HEK293 (cell line): ENCODE data around the gene PHPT1.
A peak's percentile ranks its signal among the peaks of the same experiment; 100 is the strongest.

Source experiments
- HOXD13 ChIP-seq: sonication (generic); formaldehyde crosslinking; IDR thresholded peaks from 2 replicates; pipeline ENCODE4 v1.8.0; 2022; ENCODE audit warnings: missing genetic modification reagents, borderline replicate concordance
- MZF1 ChIP-seq: fragments of 450-650 bp; formaldehyde crosslinking; IDR thresholded peaks from 2 replicates; pipeline ENCODE4 v1.5.1; 2017; ENCODE audit warnings: missing biosample characterization, missing genetic modification characterization, borderline replicate concordance
- PRDM1 ChIP-seq: fragments of 450-650 bp; formaldehyde crosslinking; IDR thresholded peaks from 2 replicates; pipeline ENCODE4; 2016; ENCODE audit warnings: missing biosample characterization, missing genetic modification characterization
- YY2 ChIP-seq: fragments of 450-650 bp; formaldehyde crosslinking; IDR thresholded peaks from 2 replicates; pipeline ENCODE4 v1.5.1; 2016; ENCODE audit warnings: missing biosample characterization, missing genetic modification characterization
- ZBTB1 ChIP-seq: fragments of 450-650 bp; formaldehyde crosslinking; IDR thresholded peaks from 2 replicates; pipeline ENCODE4 v1.5.1; 2016; ENCODE audit warnings: missing biosample characterization, missing genetic modification characterization
- ZNF114 ChIP-seq: fragments of 450-650 bp; formaldehyde crosslinking; IDR thresholded peaks from 2 replicates; pipeline ENCODE4 v1.5.0; 2017; ENCODE audit warnings: missing biosample characterization, missing genetic modification characterization
- ZNF169 ChIP-seq: fragments of 450-650 bp; formaldehyde crosslinking; IDR thresholded peaks from 2 replicates; pipeline ENCODE4 v1.5.1; 2016; ENCODE audit warnings: missing biosample characterization, missing genetic modification characterization
- ZNF311 ChIP-seq: fragments of 450-650 bp; formaldehyde crosslinking; IDR thresholded peaks from 2 replicates; pipeline ENCODE4 v1.5.1; 2017; ENCODE audit warnings: missing biosample characterization, missing genetic modification characterization, borderline replicate concordance
- ZNF366 ChIP-seq: fragments of 450-650 bp; formaldehyde crosslinking; conservative IDR thresholded peaks from 2 replicates; pipeline ENCODE4 v1.5.1; 2016; ENCODE audit warnings: missing biosample characterization, missing genetic modification characterization
- ZNF391 ChIP-seq: fragments of 450-650 bp; formaldehyde crosslinking; IDR thresholded peaks from 2 replicates; pipeline ENCODE4 v1.5.1; 2016; ENCODE audit warnings: low read depth, missing biosample characterization, missing genetic modification characterization, borderline replicate concordance
- ZNF48 ChIP-seq: fragments of 450-650 bp; formaldehyde crosslinking; IDR thresholded peaks from 2 replicates; pipeline ENCODE4 v1.5.1; 2016; ENCODE audit warnings: missing biosample characterization, missing genetic modification characterization
- ZNF514 ChIP-seq: fragments of 450-650 bp; formaldehyde crosslinking; IDR thresholded peaks from 2 replicates; pipeline ENCODE4 v1.5.1; 2016; ENCODE audit warnings: missing biosample characterization, missing genetic modification characterization
- ZNF530 ChIP-seq: fragments of 450-650 bp; formaldehyde crosslinking; IDR thresholded peaks from 2 replicates; pipeline ENCODE4 v1.5.1; 2016; ENCODE audit warnings: low read depth, missing biosample characterization, missing genetic modification characterization
- ZNF544 ChIP-seq: fragments of 450-650 bp; formaldehyde crosslinking; IDR thresholded peaks from 2 replicates; pipeline ENCODE4 v1.5.0; 2017; ENCODE audit warnings: missing biosample characterization, missing genetic modification characterization
- ZNF626 ChIP-seq: fragments of 450-650 bp; sonication (Bioruptor Pico); formaldehyde crosslinking; IDR thresholded peaks from 2 replicates; pipeline ENCODE4 v1.5.1; 2018; ENCODE audit warnings: missing biosample characterization, missing genetic modification characterization, inconsistent platforms
- ZNF654 ChIP-seq: fragments of 450-650 bp; formaldehyde crosslinking; IDR thresholded peaks from 2 replicates; pipeline ENCODE4 v1.5.1; 2016; ENCODE audit warnings: low read depth, missing biosample characterization, missing genetic modification characterization
- ZNF658 ChIP-seq: fragments of 450-650 bp; formaldehyde crosslinking; IDR thresholded peaks from 2 replicates; pipeline ENCODE4; 2016; ENCODE audit warnings: missing biosample characterization, missing genetic modification characterization
- ZNF677 ChIP-seq: fragments of 450-650 bp; IDR thresholded peaks from 2 replicates; pipeline ENCODE4 v1.5.0; 2018; ENCODE audit warnings: missing biosample characterization, mild to moderate bottlenecking, missing genetic modification characterization, moderate library complexity
- ZNF776 ChIP-seq: fragments of 450-650 bp; formaldehyde crosslinking; IDR thresholded peaks from 2 replicates; pipeline ENCODE4 v1.5.0; 2017; ENCODE audit warnings: missing biosample characterization, missing genetic modification characterization, borderline replicate concordance
- ZSCAN16 ChIP-seq: fragments of 450-650 bp; formaldehyde crosslinking; IDR thresholded peaks from 2 replicates; pipeline ENCODE4 v1.5.1; 2016; ENCODE audit warnings: missing biosample characterization, missing genetic modification characterization
- TF ChIP-seq, protein P1 (sequence below): fragments of 450-650 bp; formaldehyde crosslinking; IDR thresholded peaks from 2 replicates; pipeline ENCODE4 v1.5.1; 2016; ENCODE audit warnings: missing biosample characterization, missing genetic modification characterization
- TF ChIP-seq, protein P2 (sequence below): fragments of 450-650 bp; formaldehyde crosslinking; IDR thresholded peaks from 2 replicates; pipeline ENCODE4 v1.5.1; 2016; ENCODE audit warnings: missing biosample characterization, missing genetic modification characterization
- TF ChIP-seq, protein P3 (sequence below): fragments of 450-650 bp; formaldehyde crosslinking; IDR thresholded peaks from 2 replicates; pipeline ENCODE4 v1.5.1; 2016; ENCODE audit warnings: missing biosample characterization, missing genetic modification characterization
- TF ChIP-seq, protein P4 (sequence below): fragments of 450-650 bp; formaldehyde crosslinking; IDR thresholded peaks from 2 replicates; pipeline ENCODE4 v1.5.0; 2017; ENCODE audit warnings: missing biosample characterization, missing genetic modification characterization, borderline replicate concordance
- TF ChIP-seq, protein P5 (sequence below): sonication (generic); formaldehyde crosslinking; IDR thresholded peaks from 2 replicates; pipeline ENCODE4 v1.8.1; 2022; ENCODE audit warnings: mild to moderate bottlenecking, moderate library complexity, missing genetic modification reagents
- TF ChIP-seq, protein P6 (sequence below): fragments of 450-650 bp; IDR thresholded peaks from 2 replicates; pipeline ENCODE4 v1.5.1; 2018; ENCODE audit warnings: missing biosample characterization, missing genetic modification characterization
- TF ChIP-seq, protein P7 (sequence below): fragments of 450-650 bp; formaldehyde crosslinking; IDR thresholded peaks from 2 replicates; pipeline ENCODE4 v1.5.1; 2017; ENCODE audit warnings: missing biosample characterization, missing genetic modification characterization

PHPT1 gene

DNA sequence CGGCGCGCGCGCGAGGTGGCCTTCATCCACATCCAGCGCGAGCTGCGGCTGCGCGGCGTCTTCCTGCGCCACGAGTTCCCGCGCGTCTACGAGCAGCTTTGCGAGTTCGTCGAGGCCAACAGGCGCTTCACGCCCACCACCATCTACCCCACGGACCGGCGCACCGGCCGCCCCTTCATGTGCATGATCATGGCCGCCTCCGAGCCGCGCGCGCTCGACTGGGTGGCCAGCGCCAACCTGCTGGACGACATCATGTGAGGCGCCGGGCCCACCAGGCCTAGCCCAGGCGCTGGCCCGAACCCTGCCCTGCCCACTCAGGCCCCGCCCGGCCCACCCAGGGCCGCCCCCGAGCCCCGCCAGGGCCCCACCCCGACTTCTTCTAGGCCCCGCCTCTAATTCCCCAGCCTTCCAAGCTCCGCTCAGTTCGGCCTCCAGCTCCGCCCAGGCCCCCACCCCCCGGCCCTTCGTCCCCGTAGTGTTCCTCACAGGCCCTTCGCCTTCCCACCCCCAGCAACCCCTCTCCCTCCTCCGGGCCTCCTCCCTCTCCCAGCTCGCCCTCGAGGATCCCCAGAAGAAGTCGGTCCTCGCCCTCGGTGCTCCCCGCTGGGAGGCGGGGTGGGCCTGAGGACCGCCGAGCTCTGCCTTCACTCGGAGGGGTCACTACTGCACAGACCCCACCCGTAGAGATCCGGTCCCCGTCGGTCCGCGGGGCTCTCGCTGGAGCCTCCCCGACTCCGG, 2.0 kb upstream of the PHPT1 start (continued):
- TF ChIP-seq ZNF48 (tag by site-specific recombination) (no peak), ZNF544 (no peak), ZNF391 (no peak), ZNF654 (tag by site-specific recombination) (no peak), ZNF366 (tag by site-specific recombination) (peak; percentile 15; the same call in 1 of the 2 replicates), YY2 (tag by site-specific recombination) (no peak), ZNF530 (tag by site-specific recombination) (no peak), ZNF658 (tag by site-specific recombination) (no peak), ZNF776 (tag by site-specific recombination) (no peak), ZNF311 (no peak), ZBTB1 (no peak), ZNF169 (tag by site-specific recombination) (no peak), MZF1 (tag by site-specific recombination) (no peak), ZNF114 (tag by site-specific recombination) (no peak), ZSCAN16 (tag by site-specific recombination) (no peak), ZNF677 (tag by site-specific recombination) (no peak), ZNF626 (tag by site-specific recombination) (no peak), ZNF514 (tag by site-specific recombination) (no peak), PRDM1 (tag by site-specific recombination) (no peak), HOXD13 (CRISPR knock-in tag) (no peak)
- TF ChIP-seq, protein P1, sequence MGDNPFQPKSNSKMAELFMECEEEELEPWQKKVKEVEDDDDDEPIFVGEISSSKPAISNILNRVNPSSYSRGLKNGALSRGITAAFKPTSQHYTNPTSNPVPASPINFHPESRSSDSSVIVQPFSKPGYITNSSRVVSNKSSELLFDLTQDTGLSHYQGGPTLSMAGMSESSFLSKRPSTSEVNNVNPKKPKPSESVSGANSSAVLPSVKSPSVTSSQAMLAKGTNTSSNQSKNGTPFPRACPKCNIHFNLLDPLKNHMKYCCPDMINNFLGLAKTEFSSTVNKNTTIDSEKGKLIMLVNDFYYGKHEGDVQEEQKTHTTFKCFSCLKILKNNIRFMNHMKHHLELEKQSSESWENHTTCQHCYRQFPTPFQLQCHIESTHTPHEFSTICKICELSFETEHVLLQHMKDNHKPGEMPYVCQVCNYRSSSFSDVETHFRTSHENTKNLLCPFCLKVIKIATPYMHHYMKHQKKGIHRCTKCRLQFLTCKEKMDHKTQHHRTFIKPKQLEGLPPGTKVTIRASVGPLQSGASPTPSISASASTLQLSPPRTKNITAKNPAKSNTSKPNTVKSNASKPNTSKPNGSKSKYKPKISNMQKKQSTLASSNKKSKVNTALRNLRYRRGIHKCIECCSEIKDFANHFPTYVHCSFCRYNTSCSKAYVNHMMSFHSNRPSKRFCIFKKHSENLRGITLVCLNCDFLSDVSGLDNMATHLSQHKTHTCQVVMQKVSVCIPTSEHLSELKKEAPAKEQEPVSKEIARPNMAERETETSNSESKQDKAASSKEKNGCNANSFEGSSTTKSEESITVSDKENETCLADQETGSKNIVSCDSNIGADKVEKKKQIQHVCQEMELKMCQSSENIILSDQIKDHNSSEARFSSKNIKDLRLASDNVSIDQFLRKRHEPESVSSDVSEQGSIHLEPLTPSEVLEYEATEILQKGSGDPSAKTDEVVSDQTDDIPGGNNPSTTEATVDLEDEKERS (tag by site-specific recombination), result no peak
- TF ChIP-seq, protein P2, sequence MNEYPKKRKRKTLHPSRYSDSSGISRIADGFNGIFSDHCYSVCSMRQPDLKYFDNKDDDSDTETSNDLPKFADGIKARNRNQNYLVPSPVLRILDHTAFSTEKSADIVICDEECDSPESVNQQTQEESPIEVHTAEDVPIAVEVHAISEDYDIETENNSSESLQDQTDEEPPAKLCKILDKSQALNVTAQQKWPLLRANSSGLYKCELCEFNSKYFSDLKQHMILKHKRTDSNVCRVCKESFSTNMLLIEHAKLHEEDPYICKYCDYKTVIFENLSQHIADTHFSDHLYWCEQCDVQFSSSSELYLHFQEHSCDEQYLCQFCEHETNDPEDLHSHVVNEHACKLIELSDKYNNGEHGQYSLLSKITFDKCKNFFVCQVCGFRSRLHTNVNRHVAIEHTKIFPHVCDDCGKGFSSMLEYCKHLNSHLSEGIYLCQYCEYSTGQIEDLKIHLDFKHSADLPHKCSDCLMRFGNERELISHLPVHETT (tag by site-specific recombination), result no peak
- TF ChIP-seq, protein P3, sequence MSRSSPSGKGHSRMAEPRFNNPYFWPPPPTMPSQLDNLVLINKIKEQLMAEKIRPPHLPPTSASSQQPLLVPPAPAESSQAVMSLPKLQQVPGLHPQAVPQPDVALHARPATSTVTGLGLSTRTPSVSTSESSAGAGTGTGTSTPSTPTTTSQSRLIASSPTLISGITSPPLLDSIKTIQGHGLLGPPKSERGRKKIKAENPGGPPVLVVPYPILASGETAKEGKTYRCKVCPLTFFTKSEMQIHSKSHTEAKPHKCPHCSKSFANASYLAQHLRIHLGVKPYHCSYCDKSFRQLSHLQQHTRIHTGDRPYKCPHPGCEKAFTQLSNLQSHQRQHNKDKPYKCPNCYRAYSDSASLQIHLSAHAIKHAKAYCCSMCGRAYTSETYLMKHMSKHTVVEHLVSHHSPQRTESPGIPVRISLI (tag by site-specific recombination), result no peak
- TF ChIP-seq, protein P4, sequence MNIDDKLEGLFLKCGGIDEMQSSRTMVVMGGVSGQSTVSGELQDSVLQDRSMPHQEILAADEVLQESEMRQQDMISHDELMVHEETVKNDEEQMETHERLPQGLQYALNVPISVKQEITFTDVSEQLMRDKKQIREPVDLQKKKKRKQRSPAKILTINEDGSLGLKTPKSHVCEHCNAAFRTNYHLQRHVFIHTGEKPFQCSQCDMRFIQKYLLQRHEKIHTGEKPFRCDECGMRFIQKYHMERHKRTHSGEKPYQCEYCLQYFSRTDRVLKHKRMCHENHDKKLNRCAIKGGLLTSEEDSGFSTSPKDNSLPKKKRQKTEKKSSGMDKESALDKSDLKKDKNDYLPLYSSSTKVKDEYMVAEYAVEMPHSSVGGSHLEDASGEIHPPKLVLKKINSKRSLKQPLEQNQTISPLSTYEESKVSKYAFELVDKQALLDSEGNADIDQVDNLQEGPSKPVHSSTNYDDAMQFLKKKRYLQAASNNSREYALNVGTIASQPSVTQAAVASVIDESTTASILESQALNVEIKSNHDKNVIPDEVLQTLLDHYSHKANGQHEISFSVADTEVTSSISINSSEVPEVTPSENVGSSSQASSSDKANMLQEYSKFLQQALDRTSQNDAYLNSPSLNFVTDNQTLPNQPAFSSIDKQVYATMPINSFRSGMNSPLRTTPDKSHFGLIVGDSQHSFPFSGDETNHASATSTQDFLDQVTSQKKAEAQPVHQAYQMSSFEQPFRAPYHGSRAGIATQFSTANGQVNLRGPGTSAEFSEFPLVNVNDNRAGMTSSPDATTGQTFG (tag by site-specific recombination), result no peak
- TF ChIP-seq, protein P5, sequence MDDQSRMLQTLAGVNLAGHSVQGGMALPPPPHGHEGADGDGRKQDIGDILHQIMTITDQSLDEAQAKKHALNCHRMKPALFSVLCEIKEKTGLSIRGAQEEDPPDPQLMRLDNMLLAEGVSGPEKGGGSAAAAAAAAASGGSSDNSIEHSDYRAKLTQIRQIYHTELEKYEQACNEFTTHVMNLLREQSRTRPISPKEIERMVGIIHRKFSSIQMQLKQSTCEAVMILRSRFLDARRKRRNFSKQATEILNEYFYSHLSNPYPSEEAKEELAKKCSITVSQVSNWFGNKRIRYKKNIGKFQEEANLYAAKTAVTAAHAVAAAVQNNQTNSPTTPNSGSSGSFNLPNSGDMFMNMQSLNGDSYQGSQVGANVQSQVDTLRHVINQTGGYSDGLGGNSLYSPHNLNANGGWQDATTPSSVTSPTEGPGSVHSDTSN, result peak; percentile 29; the same call in 1 of the 2 replicates
- TF ChIP-seq, protein P6, sequence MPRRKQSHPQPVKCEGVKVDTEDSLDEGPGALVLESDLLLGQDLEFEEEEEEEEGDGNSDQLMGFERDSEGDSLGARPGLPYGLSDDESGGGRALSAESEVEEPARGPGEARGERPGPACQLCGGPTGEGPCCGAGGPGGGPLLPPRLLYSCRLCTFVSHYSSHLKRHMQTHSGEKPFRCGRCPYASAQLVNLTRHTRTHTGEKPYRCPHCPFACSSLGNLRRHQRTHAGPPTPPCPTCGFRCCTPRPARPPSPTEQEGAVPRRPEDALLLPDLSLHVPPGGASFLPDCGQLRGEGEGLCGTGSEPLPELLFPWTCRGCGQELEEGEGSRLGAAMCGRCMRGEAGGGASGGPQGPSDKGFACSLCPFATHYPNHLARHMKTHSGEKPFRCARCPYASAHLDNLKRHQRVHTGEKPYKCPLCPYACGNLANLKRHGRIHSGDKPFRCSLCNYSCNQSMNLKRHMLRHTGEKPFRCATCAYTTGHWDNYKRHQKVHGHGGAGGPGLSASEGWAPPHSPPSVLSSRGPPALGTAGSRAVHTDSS, result 0 out of 2 replicates have a peak, but pooled peaks have one; percentile 16
- TF ChIP-seq, protein P7, sequence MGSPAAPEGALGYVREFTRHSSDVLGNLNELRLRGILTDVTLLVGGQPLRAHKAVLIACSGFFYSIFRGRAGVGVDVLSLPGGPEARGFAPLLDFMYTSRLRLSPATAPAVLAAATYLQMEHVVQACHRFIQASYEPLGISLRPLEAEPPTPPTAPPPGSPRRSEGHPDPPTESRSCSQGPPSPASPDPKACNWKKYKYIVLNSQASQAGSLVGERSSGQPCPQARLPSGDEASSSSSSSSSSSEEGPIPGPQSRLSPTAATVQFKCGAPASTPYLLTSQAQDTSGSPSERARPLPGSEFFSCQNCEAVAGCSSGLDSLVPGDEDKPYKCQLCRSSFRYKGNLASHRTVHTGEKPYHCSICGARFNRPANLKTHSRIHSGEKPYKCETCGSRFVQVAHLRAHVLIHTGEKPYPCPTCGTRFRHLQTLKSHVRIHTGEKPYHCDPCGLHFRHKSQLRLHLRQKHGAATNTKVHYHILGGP, result no peak
